GM12874 (cell line): ENCODE data around the gene RXRA.

Source experiments
- CTCF ChIP-seq: IDR thresholded peaks from 2 replicates; pipeline ENCODE4 v1.5.1; 2011; ENCODE audit warnings: low read depth, mild to moderate bottlenecking, control low read depth, low read length, moderate library complexity; ENCODE audit not compliant: insufficient read depth

Gene RXRA

GRCh38 chr9:134384811-134385479, 58.7 kb downstream of the RXRA start:
- TF ChIP-seq CTCF, result no peak

GRCh38 chr9:134385915-134386314, 59.7 kb downstream of the RXRA start:
- TF ChIP-seq CTCF, result no peak

GRCh38 chr9:134386951-134387831, 60.9 kb downstream of the RXRA start:
- TF ChIP-seq CTCF, result no peak

GRCh38 chr9:134388289-134388808, 62.1 kb downstream of the RXRA start:
- no peak for TF ChIP-seq CTCF

GRCh38 chr9:134388976-134389375, 62.7 kb downstream of the RXRA start:
- no peak for TF ChIP-seq CTCF

- no peak for TF ChIP-seq CTCF
Observed at GRCh38 chr9:134389642-134390041, 63.4 kb downstream of the RXRA start.

- no peak for TF ChIP-seq CTCF
Observed at GRCh38 chr9:134390537-134390936, 64.3 kb downstream of the RXRA start.
